ENCODE measurements around the gene PTRH2.
"Not testable (repeated sequence)": the region's sequence is repeated elsewhere in the genome, so short reads cannot be mapped to it uniquely, and the experiment has no call there.

Gene PTRH2

DNA sequence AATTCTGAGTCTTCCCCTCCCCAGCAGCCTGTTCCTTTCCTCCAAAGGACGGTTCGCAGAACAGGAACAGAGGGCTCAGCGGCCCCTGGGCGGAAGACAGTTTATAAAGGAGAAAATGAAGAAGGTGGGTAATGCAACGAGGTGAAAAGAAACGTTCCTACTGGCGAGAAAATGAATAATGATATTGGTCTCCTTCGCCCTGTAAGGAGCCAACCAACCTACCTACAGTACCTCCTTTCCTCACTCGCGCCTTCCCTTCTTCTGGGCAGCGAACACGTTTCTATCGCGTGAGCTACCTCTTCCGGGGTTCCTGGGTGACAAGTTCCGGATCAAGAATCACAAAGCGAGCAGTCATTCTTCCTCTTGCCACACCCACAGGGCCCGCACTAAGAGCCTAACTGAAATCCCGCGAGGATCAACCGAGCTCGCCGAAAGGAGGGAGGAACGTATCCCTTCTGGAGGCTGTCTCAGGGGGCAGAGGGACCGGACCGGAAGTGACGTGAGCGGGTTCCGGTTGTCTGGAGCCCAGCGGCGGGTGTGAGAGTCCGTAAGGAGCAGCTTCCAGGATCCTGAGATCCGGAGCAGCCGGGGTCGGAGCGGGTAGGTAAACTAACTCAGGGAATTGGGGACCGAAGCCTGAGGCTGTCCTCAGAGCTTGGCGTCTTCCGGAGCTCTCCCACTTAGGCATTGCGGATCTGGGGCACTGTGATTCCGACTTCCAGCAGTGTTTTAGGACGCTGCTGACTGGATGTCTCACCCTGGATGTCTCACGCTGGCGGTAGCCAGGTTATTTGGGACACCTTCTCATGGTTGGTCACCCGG is at the start of gene PTRH2, which contains the start of gene VMP1:
TSS of gene PTRH2 (minus strand) at position 282 of the 822 bp plus-strand sequence. CDS start 9,452 bp downstream, outside the sequence.
TSS of gene VMP1 (plus strand) at position 506 of the 822 bp plus-strand sequence. CDS start 23,793 bp downstream, outside the sequence.
- peak within 1 kb of the TSS; percentile 98 for H3K27ac Mint-ChIP-seq
- H3K4me1 Mint-ChIP-seq = peaks cover 68% of the 10 kb centered on the region

GRCh38 chr17:59756236-59756818 is 49.1 kb upstream of the PTRH2 start:
- H3K36me3 Mint-ChIP-seq = peaks cover 19% of the 10 kb centered on the region
- H3K9me3 Mint-ChIP-seq = no peaks in the 10 kb centered on the region
- peaks cover 75% of the 10 kb centered on the region for H3K4me1 Mint-ChIP-seq
- peak overlapping the region; percentile 91 for H3K27ac Mint-ChIP-seq
- H3K27me3 Mint-ChIP-seq = no peaks in the 10 kb centered on the region
- peak overlapping the region; percentile 49 for H3K4me3 Mint-ChIP-seq

More for the DNA sequence above, at the start of gene PTRH2, which contains the start of gene VMP1:
- Mint-ChIP-seq H3K36me3 (peaks cover 19% of the 10 kb centered on the region), H3K27me3 (no peaks in the 10 kb centered on the region), H3K4me3 (peak within 1 kb of the TSS; percentile 99), H3K9me3 (no peaks in the 10 kb centered on the region)

DNA sequence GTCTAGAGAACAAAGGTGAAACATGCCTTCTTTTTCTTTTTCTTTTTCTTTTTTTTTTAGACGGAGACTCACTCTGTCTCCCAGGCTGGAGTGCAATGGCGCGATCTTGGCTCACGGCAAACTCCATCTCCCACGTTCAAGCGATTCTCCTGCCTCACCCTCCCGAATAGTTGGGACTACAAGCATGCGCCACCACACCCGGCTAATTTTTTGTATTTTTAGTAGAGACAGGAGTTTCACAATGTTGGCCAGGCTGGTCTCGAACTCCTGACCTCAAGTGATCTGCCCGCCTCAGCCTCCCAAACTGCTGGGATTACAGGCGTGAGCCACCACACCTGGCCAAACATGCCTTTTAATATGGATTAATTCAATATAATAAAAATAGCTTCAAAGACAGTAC is 47.8 kb upstream of the PTRH2 start:
- H3K36me3 Mint-ChIP-seq = peaks cover 17% of the 10 kb centered on the region
- H3K4me1 Mint-ChIP-seq = peaks cover 67% of the 10 kb centered on the region
- peak overlapping the region; percentile 84 for H3K4me3 Mint-ChIP-seq

GRCh38 chr17:59754552-59754951 is 47.3 kb upstream of the PTRH2 start:
- H3K27me3 Mint-ChIP-seq = no peaks in the 10 kb centered on the region
- peak overlapping the region; percentile 91 for H3K27ac Mint-ChIP-seq
- H3K36me3 Mint-ChIP-seq = peaks cover 14% of the 10 kb centered on the region
- peak overlapping the region; percentile 84 for H3K4me3 Mint-ChIP-seq
- H3K9me3 Mint-ChIP-seq = no peaks in the 10 kb centered on the region
- peaks cover 62% of the 10 kb centered on the region for H3K4me1 Mint-ChIP-seq

More for the DNA sequence above, 47.8 kb upstream of the PTRH2 start:
- not testable (repeated sequence) for H3K9me3 Mint-ChIP-seq, H3K27me3 Mint-ChIP-seq
- peak overlapping the region; percentile 91 for H3K27ac Mint-ChIP-seq

- H3K4me1 Mint-ChIP-seq = peaks cover 58% of the 10 kb centered on the region
- H3K27ac Mint-ChIP-seq = peak overlapping the region; percentile 91
- peak overlapping the region; percentile 84 for H3K4me3 Mint-ChIP-seq
- no peaks in the 10 kb centered on the region for H3K9me3 Mint-ChIP-seq
- H3K27me3 Mint-ChIP-seq = no peaks in the 10 kb centered on the region
- H3K36me3 Mint-ChIP-seq = peaks cover 10% of the 10 kb centered on the region
These were observed 46.6 kb upstream of the PTRH2 start for GRCh38 chr17:59753522-59754467.

DNA sequence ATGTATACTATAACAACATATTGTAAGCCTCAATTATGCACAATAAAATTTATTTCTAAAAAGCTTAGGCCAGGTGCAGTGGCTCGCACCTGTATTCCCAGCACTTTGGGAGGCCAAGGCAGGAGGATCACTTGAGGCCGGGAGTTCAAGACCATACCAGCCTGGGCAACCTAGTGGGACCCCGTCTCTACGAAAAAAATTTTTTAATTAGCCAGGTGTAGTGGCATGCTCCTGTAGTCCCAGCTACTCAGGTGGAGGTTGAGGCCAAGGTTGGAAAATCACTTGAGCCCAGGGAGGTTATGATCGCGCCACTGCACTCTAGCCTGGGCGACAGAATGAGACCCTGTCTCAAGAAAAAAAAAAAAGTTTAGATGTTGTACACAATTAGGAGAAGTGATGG is 45.7 kb upstream of the PTRH2 start:
- Mint-ChIP-seq H3K4me1 (peaks cover 54% of the 10 kb centered on the region), H3K4me3 (peak overlapping the region; percentile 15), H3K27ac (peak overlapping the region; percentile 91), H3K27me3 (no peaks in the 10 kb centered on the region), H3K36me3 (peaks cover 6% of the 10 kb centered on the region), H3K9me3 (no peaks in the 10 kb centered on the region)

GRCh38 chr17:59752446-59752845 is 45.2 kb upstream of the PTRH2 start:
- Mint-ChIP-seq H3K27me3 (no peaks in the 10 kb centered on the region), H3K4me1 (peaks cover 50% of the 10 kb centered on the region), H3K4me3 (peak overlapping the region; percentile 36), H3K27ac (peak overlapping the region; percentile 96), H3K36me3 (peaks cover 6% of the 10 kb centered on the region), H3K9me3 (no peaks in the 10 kb centered on the region)

DNA sequence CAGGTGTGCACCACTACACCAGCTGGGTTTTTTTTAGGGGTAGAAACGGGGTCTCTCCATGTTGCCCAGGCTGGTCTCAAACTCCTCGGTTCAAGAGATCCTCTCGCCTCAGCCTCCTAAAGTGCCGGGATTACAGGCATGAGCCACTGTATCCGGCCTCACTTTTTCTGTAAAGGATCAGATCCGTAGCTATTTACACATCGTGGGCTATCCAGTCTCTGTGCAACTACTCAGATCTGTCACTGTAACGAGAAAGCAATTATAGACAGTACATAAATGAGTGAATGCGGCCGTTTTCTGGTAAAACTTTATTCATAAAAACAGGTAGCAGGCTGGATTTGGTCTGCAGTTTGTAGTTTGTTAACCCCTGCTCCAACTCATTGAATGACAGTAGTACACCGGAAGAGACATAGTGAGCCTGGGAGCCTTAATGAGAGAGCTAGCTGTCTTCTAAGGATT is 44.8 kb upstream of the PTRH2 start:
- H3K4me1 Mint-ChIP-seq = peaks cover 48% of the 10 kb centered on the region
- H3K27me3 Mint-ChIP-seq = no peaks in the 10 kb centered on the region
- H3K9me3 Mint-ChIP-seq = no peaks in the 10 kb centered on the region
- peak overlapping the region; percentile 36 for H3K4me3 Mint-ChIP-seq
- H3K36me3 Mint-ChIP-seq = peaks cover 6% of the 10 kb centered on the region
- H3K27ac Mint-ChIP-seq = peak overlapping the region; percentile 96

DNA sequence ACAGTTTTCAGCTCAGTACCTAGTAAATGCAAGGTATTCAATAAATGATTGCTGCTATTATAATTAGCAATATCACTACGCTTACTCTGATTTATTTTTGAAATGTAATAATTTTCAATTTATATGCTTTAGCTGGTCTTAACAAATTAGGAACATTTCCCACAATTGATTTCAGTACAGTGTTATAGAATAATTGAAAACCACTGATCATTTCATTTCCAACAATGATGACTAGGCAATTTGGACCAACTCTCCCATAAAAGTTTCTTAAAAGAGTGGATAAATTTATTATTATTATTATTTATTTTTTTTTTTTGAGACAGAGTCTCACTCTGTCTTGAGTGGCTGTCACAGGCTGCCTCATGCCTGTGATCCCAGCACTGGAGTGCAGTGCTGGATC is 41.4 kb upstream of the PTRH2 start:
- no peak overlapping the region for H3K4me3 Mint-ChIP-seq
- H3K36me3 Mint-ChIP-seq = peaks cover 6% of the 10 kb centered on the region
- H3K27me3 Mint-ChIP-seq = no peaks in the 10 kb centered on the region
- H3K27ac Mint-ChIP-seq = no peak overlapping the region
- no peaks in the 10 kb centered on the region for H3K9me3 Mint-ChIP-seq
- peaks cover 26% of the 10 kb centered on the region for H3K4me1 Mint-ChIP-seq

DNA sequence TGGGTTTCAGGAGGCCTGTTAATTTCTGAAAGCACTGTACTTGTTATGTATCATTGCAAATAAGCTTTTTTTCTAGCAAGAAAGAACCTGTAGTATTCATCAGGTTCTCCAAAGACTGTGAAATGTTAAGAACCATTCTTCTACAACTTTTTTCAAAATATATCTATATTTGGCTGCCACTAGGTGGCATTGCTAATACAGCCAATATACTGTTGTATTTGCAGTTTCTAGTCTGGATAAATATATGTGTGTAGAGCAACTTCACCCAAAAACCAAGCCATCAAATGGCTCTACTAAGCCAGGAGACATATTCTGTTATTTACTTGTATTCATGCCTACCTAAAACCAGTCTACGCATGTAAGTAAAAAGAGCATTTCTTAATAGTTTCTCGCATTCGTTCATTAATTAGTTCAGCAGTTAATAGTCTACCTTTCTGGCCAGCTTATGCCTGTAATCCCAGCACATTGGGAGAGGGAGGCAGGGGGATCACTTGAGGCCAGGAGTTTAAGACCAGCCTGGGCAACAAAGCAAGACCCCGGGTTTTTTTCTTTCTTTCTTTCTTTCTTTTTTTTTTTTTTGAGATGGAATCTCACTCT is 39.7 kb upstream of the PTRH2 start:
- Mint-ChIP-seq H3K36me3 (peaks cover 10% of the 10 kb centered on the region), H3K9me3 (no peaks in the 10 kb centered on the region), H3K27ac (peak overlapping the region; percentile 5), H3K4me1 (peaks cover 11% of the 10 kb centered on the region), H3K27me3 (no peaks in the 10 kb centered on the region), H3K4me3 (no peak overlapping the region)

DNA sequence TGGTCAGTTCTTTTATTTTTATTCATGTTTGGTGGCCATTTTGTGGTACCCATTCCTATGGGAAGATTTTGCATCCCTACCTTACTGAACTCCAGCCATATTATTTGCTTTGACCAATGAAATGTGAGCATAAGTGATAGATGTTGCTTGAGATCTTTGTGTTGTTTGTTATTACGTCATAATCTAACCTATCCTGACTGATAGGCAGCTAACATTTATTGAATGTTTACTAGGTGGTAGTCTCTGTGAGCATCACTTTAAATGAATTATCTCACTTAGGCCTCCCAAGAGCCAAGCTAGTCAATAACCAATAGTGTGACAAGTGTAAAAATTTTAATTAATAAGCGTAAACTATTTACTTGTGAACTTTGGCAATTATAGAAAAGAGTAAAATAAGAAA is 37.8 kb upstream of the PTRH2 start:
- Mint-ChIP-seq H3K4me1 (peaks cover 7% of the 10 kb centered on the region), H3K9me3 (no peaks in the 10 kb centered on the region), H3K27me3 (no peaks in the 10 kb centered on the region), H3K36me3 (peaks cover 14% of the 10 kb centered on the region), H3K4me3 (no peak overlapping the region), H3K27ac (no peak overlapping the region)

GRCh38 chr17:59743842-59744241 is 36.6 kb upstream of the PTRH2 start:
- Mint-ChIP-seq H3K4me3 (no peak overlapping the region), H3K9me3 (no peaks in the 10 kb centered on the region), H3K4me1 (peaks cover 7% of the 10 kb centered on the region), H3K27ac (no peak overlapping the region), H3K27me3 (no peaks in the 10 kb centered on the region), H3K36me3 (peaks cover 14% of the 10 kb centered on the region)

DNA sequence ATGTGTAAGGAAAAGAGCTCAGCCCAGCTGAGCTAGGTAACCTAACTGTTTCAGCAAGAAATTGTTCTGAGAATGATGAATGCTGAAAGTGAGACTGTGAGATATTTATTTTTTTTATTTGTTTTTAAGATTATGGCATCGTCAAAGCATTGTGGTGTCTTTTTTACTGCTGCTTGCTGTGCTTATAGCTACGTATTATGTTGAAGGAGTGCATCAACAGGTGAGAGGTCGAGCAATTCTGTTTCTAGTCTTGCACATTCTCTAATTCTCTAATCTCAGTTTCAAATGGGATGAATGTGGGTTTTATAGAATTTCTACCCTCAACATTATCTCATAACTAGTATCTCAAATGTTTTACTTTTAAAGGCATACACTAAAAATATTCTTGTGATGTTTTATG is 30.1 kb upstream of the PTRH2 start:
- H3K4me3 Mint-ChIP-seq = no peak overlapping the region
- no peak overlapping the region for H3K27ac Mint-ChIP-seq
- H3K4me1 Mint-ChIP-seq = no peaks in the 10 kb centered on the region
- H3K36me3 Mint-ChIP-seq = peaks cover 10% of the 10 kb centered on the region
- H3K9me3 Mint-ChIP-seq = no peaks in the 10 kb centered on the region
- no peaks in the 10 kb centered on the region for H3K27me3 Mint-ChIP-seq

GRCh38 chr17:59734226-59734625 is 27.0 kb upstream of the PTRH2 start:
- peaks cover 13% of the 10 kb centered on the region for H3K4me1 Mint-ChIP-seq
- H3K27me3 Mint-ChIP-seq = no peaks in the 10 kb centered on the region
- H3K4me3 Mint-ChIP-seq = no peak overlapping the region
- peaks cover 9% of the 10 kb centered on the region for H3K36me3 Mint-ChIP-seq
- no peak overlapping the region for H3K27ac Mint-ChIP-seq
- H3K9me3 Mint-ChIP-seq = no peaks in the 10 kb centered on the region

- no peaks in the 10 kb centered on the region for H3K9me3 Mint-ChIP-seq
- H3K4me3 Mint-ChIP-seq = no peak overlapping the region
- peaks cover 17% of the 10 kb centered on the region for H3K4me1 Mint-ChIP-seq
- H3K36me3 Mint-ChIP-seq = peaks cover 9% of the 10 kb centered on the region
- H3K27me3 Mint-ChIP-seq = no peaks in the 10 kb centered on the region
- no peak overlapping the region for H3K27ac Mint-ChIP-seq
These were observed 26.5 kb upstream of the PTRH2 start for GRCh38 chr17:59733697-59734096.

Measured in activated naive CD4-positive, alpha-beta T cell treated with anti-CD3 and anti-CD28 coated beads, Interleukin-2, amount 50 U/mL, for 24 hours (primary cell).